ENCODE data around the gene CADM4. TPM values are rescaled to one million over a fixed set of nuclear protein-coding genes. Genes with fewer than 3 reads are reported as not detected.
A peak's percentile ranks its signal among the peaks of the same experiment; 100 is the strongest.
"Not testable (repeated sequence)": the region's sequence is repeated elsewhere in the genome, so short reads cannot be mapped to it uniquely, and the experiment has no call there.

CADM4 gene
- total RNA-seq, 1 donor from 2014 or later: 9.7 TPM

GRCh38 chr19:43595999-43596841 is 43.4 kb downstream of the CADM4 start, which contains the start of the genes IRGQ and ZNF576:
IRGQ (minus strand) TSS chr19:43596134; CDS start chr19:43595338, 796 bp downstream.
ZNF576 (plus strand) TSS chr19:43596595; CDS start chr19:43597109, 514 bp downstream.
- peak; percentile 95 for ATAC-seq
- peak; percentile 100 for DNase-seq (ENCODE audit: missing footprints)
- intact Hi-C loops (cut with DNase I): loop anchor here (1.0 to 10.0 kb wide), 4 partner anchors 21 to 131 kb away; partner anchors contain the start of genes LYPD3, PINLYP, XRCC1 and ZNF428

- ATAC-seq: peak; percentile 4
- peak; percentile 75 for DNase-seq (ENCODE audit: missing footprints)
- intact Hi-C loops (cut with DNase I): loop anchor here (10.0 kb wide), 1 partner anchor 131 kb away; the partner anchor contains the start of gene LYPD3
Measured at GRCh38 chr19:43595605-43595998, 44.0 kb downstream of the CADM4 start.

- DNase-seq (ENCODE audit: missing footprints) (peak; percentile 78), ATAC-seq (no peak)
- intact Hi-C loops (cut with DNase I): loop anchor here (10.0 kb wide), 1 partner anchor 130 kb away; the partner anchor contains the start of gene LYPD3
Measured at GRCh38 chr19:43594710-43595604, 44.7 kb downstream of the CADM4 start.

GRCh38 chr19:43594081-43594697 is 45.5 kb downstream of the CADM4 start:
- ATAC-seq (no peak), DNase-seq (ENCODE audit: missing footprints) (no peak)
- intact Hi-C loops (cut with DNase I): loop anchor here (10.0 kb wide), 1 partner anchor 129 kb away; the partner anchor contains the start of gene LYPD3

GRCh38 chr19:43592800-43593350 is 46.8 kb downstream of the CADM4 start:
- ATAC-seq: no peak
- intact Hi-C loops (cut with DNase I): loop anchor here (10.0 kb wide), 1 partner anchor 128 kb away; the partner anchor contains the start of gene LYPD3
- no peak for DNase-seq (ENCODE audit: missing footprints)

GRCh38 chr19:43591904-43592772 is 47.5 kb downstream of the CADM4 start:
- ATAC-seq (no peak), DNase-seq (ENCODE audit: missing footprints) (peak; percentile 55)
- intact Hi-C loops (cut with DNase I): loop anchor here (10.0 kb wide), 1 partner anchor 127 kb away; the partner anchor contains the start of gene LYPD3

GRCh38 chr19:43589678-43590077 is 50.0 kb downstream of the CADM4 start:
- intact Hi-C loops (cut with DNase I): loop anchor here (10.0 kb wide), 1 partner anchor 125 kb away; the partner anchor contains the start of gene LYPD3
- DNase-seq (ENCODE audit: missing footprints) (no peak), ATAC-seq (no peak)

GRCh38 chr19:43589277-43589676 is 50.4 kb downstream of the CADM4 start:
- ATAC-seq (no peak), DNase-seq (ENCODE audit: missing footprints) (no peak)
- intact Hi-C loops (cut with DNase I): no loop called here

GRCh38 chr19:43587029-43587428 is 52.6 kb downstream of the CADM4 start:
- intact Hi-C loops (cut with DNase I); ATAC-seq: not testable (repeated sequence)
- DNase-seq (ENCODE audit: missing footprints): peak; percentile 28

- ATAC-seq (no peak), DNase-seq (ENCODE audit: missing footprints) (no peak)
- intact Hi-C loops (cut with DNase I): no loop called here
Measured at GRCh38 chr19:43586346-43586745, 53.3 kb downstream of the CADM4 start.

GRCh38 chr19:43584484-43584883 is 55.2 kb downstream of the CADM4 start:
- ATAC-seq (no peak), DNase-seq (ENCODE audit: missing footprints) (no peak)
- intact Hi-C loops (cut with DNase I): no loop called here

GRCh38 chr19:43582495-43582894 is 57.2 kb downstream of the CADM4 start:
- ATAC-seq: no peak
- intact Hi-C loops (cut with DNase I): no loop called here
- no peak for DNase-seq (ENCODE audit: missing footprints)

- DNase-seq (ENCODE audit: missing footprints) (no peak), ATAC-seq (no peak)
- intact Hi-C loops (cut with DNase I): no loop called here
Measured at GRCh38 chr19:43581467-43581866, 58.2 kb downstream of the CADM4 start.

GRCh38 chr19:43578787-43579186 is 60.9 kb downstream of the CADM4 start:
- ATAC-seq: no peak
- intact Hi-C loops (cut with DNase I): no loop called here
- DNase-seq (ENCODE audit: missing footprints): no peak

- intact Hi-C loops (cut with DNase I): loop anchor here (1.0 kb wide), 1 partner anchor 20 kb away; the partner anchor contains the start of genes IRGQ and ZNF576
- ATAC-seq (no peak), DNase-seq (ENCODE audit: missing footprints) (peak; percentile 59)
Measured at GRCh38 chr19:43575955-43576878, 63.4 kb downstream of the CADM4 start.
